Keratinocyte (primary cell): ENCODE results near the gene SSC4D.

ENCODE experiments used
- CTCF ChIP-seq, 3 experiments: IDR thresholded peaks in 1 of 3; conservative IDR thresholded peaks in 1 of 3; optimal IDR thresholded peaks in 1 of 3; 2 replicates in 2 of 3; 3 replicates in 1 of 3; pipeline versions ENCODE3 to v1.5.1; 2011; ENCODE audit warnings: low read length in 3 of 3, mild to moderate bottlenecking in 3 of 3, moderate library complexity in 2 of 3, control low read depth in 1 of 3, inconsistent platforms in 1 of 3; ENCODE audit not compliant: insufficient read depth in 2 of 3; ENCODE audit errors: extremely low read depth in 1 of 3
- EZH2 ChIP-seq: IDR thresholded peaks from one replicate; pipeline ENCODE4 v1.6.1; 2012; ENCODE audit warnings: inconsistent platforms, mild to moderate bottlenecking, low read length, moderate library complexity

- no peak for TF ChIP-seq CTCF (optimal IDR thresholded peaks at IDR 0.05 in 1 of 3, IDR thresholded peaks at IDR 0.05 in 1 of 3, conservative IDR thresholded peaks at IDR 0.05 in 1 of 3; ENCODE audit: extremely low read depth in 1 of 3, insufficient read depth in 2 of 3, low read length in 3 of 3)
- no peak for TF ChIP-seq EZH2
Observed at GRCh38 chr7:76405738-76406137, 3.8 kb downstream of the SSC4D start.
